Esophagus muscularis mucosa (tissue), 4 donors: ENCODE measurements around the gene INPP5A. TPM values are rescaled to one million over a fixed set of nuclear protein-coding genes. Genes with fewer than 3 reads are reported as not detected.

Experiments used
- DNase-seq: peaks from one replicate; pipeline ENCODE4 v3.0.0-alpha.2; 2017; ENCODE audit errors: extremely low spot score
- H3K27ac ChIP-seq, 4 donors: fragments of 200-600 bp; sonication (generic); replicated peaks in 1 of 4; 1 replicate in 3 of 4; 2 replicates in 1 of 4; pipeline ENCODE4 v1.5.1; 2016 to 2019; ENCODE audit warnings: mild to moderate bottlenecking in 1 of 4
- H3K27me3 ChIP-seq, 4 donors: fragments of 200-600 bp; sonication (generic); one replicate each; pipeline versions ENCODE4 v1.5.1 to v1.6.0; 2016 to 2019
- H3K36me3 ChIP-seq, 4 donors: fragments of 200-600 bp; sonication (generic); one replicate each; pipeline ENCODE4 v1.5.1; 2016 to 2019
- H3K4me1 ChIP-seq, 4 donors: fragments of 200-600 bp; sonication (generic); one replicate each; pipeline ENCODE4 v1.5.1; 2016 to 2019
- H3K4me3 ChIP-seq, 4 donors: fragments of 200-600 bp; sonication (generic); 1 replicate in 2 of 4; 2 replicates in 2 of 4; pipeline ENCODE4 v1.5.1; 2016 to 2019; ENCODE audit warnings: mild to moderate bottlenecking in 4 of 4, moderate library complexity in 1 of 4
- H3K9me3 ChIP-seq, 4 donors: fragments of 200-600 bp; sonication (generic); 1 replicate in 3 of 4; 2 replicates in 1 of 4; pipeline ENCODE4 v1.5.1; 2016 to 2019
- EP300 ChIP-seq: sonication (generic); formaldehyde crosslinking; IDR thresholded peaks from one replicate; pipeline ENCODE4 v1.6.1; 2017; ENCODE audit warnings: antibody characterized with exemption
- POLR2A ChIP-seq: fragments of 450-650 bp; IDR thresholded peaks from one replicate; pipeline ENCODE4 v1.6.1; 2017; ENCODE audit warnings: antibody characterized with exemption, moderate library complexity, mild to moderate bottlenecking, low read depth
- POLR2AphosphoS5 ChIP-seq, 2 donors: sonication (generic); formaldehyde crosslinking; IDR thresholded peaks; one replicate each; pipeline ENCODE4 v1.6.1; 2017; ENCODE audit warnings: antibody characterized with exemption in 2 of 2
- WGBS: methylation state at CpG from one replicate; pipeline ENCODE4 v1.1.5; 2018; 5-methylcytosine and 5-hydroxymethylcytosine counted together
- intact Hi-C: fragments of 100-400 bp; cut with DNase I; formaldehyde crosslinking; loops from one replicate; pipeline ENCODE4 v1.15.1; 2023
- total RNA-seq, 4 donors: library from RNA; depleted of rRNA; stranded (reverse); fragments of >200 nt; gene quantifications; one replicate each; pipeline versions ENCODE4 v1.1.0 to v1.2.1, GENCODE V29; 2016
- TF ChIP-seq, protein P1 (sequence below), 3 experiments: fragments of 200-600 bp in 2 of 3; fragments of 450-650 bp in 1 of 3; sonication (generic) in 2 of 3; IDR thresholded peaks; one replicate each; pipeline ENCODE4 v1.5.1; 2017 to 2019; ENCODE audit warnings: antibody characterized with exemption in 3 of 3, mild to moderate bottlenecking in 2 of 3, moderate library complexity in 1 of 3

Gene INPP5A
- total RNA-seq, 4 donors from 2014 or later: 234 to 301 (median 245) TPM

- 56% methylated on average over 6 of the region's 6 CpGs for WGBS
- Histone ChIP-seq H3K9me3 (peaks cover 0 to 18% (median 7%) of the 10 kb centered on the region in 4 donors), H3K36me3 (peaks cover 0 to 19% (median 5%) of the 10 kb centered on the region in 4 donors), H3K27me3 (no peaks in the 10 kb centered on the region), H3K27ac (peak overlapping the region; percentile 0 to 62 (median 26)), H3K4me3 (no peak overlapping the region), H3K4me1 (peaks cover 0 to 51% (median 41%) of the 10 kb centered on the region in 4 donors)
- no peak for DNase-seq
- TF ChIP-seq, protein P1, sequence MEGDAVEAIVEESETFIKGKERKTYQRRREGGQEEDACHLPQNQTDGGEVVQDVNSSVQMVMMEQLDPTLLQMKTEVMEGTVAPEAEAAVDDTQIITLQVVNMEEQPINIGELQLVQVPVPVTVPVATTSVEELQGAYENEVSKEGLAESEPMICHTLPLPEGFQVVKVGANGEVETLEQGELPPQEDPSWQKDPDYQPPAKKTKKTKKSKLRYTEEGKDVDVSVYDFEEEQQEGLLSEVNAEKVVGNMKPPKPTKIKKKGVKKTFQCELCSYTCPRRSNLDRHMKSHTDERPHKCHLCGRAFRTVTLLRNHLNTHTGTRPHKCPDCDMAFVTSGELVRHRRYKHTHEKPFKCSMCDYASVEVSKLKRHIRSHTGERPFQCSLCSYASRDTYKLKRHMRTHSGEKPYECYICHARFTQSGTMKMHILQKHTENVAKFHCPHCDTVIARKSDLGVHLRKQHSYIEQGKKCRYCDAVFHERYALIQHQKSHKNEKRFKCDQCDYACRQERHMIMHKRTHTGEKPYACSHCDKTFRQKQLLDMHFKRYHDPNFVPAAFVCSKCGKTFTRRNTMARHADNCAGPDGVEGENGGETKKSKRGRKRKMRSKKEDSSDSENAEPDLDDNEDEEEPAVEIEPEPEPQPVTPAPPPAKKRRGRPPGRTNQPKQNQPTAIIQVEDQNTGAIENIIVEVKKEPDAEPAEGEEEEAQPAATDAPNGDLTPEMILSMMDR (IDR thresholded peaks at IDR 0.05): no peak
- no peak for TF ChIP-seq POLR2AphosphoS5 (IDR thresholded peaks at IDR 0.05)
- TF ChIP-seq EP300: no peak
- intact Hi-C loops: no loop called here
Measured at GRCh38 chr10:132618158-132618919, 80.8 kb downstream of the INPP5A start.

DNA sequence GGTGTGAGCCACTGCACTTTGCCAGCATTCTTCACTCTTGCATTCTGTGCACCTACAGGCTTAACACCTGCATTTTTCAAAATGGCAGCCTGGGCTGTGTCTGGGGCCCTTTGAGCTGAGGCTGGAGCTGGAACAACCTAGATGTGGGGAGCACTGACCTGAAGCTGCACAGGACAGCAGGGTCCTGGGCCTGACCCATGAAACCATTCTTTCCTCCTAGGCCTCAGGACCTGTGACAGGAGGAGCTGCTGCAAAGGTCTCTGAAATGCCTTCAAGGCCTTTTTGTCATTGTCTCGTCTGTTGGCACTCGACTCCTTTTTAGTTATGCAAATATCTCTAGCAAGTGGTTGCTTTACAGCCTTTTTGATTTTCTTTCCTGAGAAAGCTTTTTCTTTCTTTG is 82.3 kb downstream of the INPP5A start:
- peaks cover 0 to 18% (median 7%) of the 10 kb centered on the region in 4 donors for H3K9me3 ChIP-seq
- TF ChIP-seq POLR2AphosphoS5 (IDR thresholded peaks at IDR 0.05): no peak
- TF ChIP-seq POLR2A: no peak
- TF ChIP-seq, protein P1 (IDR thresholded peaks at IDR 0.05): no peak
- TF ChIP-seq EP300: no peak
- DNase-seq: no peak
- H3K4me1 ChIP-seq: peaks cover 0 to 47% (median 46%) of the 10 kb centered on the region in 4 donors
- H3K27ac ChIP-seq: no peak overlapping the region
- no peaks in the 10 kb centered on the region for H3K27me3 ChIP-seq
- H3K4me3 ChIP-seq: no peak overlapping the region
- intact Hi-C loops: no loop called here
- H3K36me3 ChIP-seq: peaks cover 0 to 11% (median 2%) of the 10 kb centered on the region in 4 donors
- 98% methylated on average over 2 of the region's 2 CpGs for WGBS

GRCh38 chr10:132624061-132624846 is 86.7 kb downstream of the INPP5A start:
- Histone ChIP-seq H3K4me1 (peaks cover 34 to 53% (median 51%) of the 10 kb centered on the region in 4 donors), H3K36me3 (no peaks in the 10 kb centered on the region), H3K4me3 (no peak overlapping the region), H3K27me3 (no peaks in the 10 kb centered on the region), H3K9me3 (peaks cover 0 to 16% (median 7%) of the 10 kb centered on the region in 4 donors), H3K27ac (peak overlapping the region; percentile 92 to 98 (median 96))
- intact Hi-C loops: no loop called here
- no peak for TF ChIP-seq POLR2A
- TF ChIP-seq EP300: no peak
- 92% methylated on average over 29 of the region's 31 CpGs for WGBS
- DNase-seq: no peak

GRCh38 chr10:132624847-132625471 is 87.4 kb downstream of the INPP5A start:
- peaks cover 41 to 60% (median 58%) of the 10 kb centered on the region in 4 donors for H3K4me1 ChIP-seq
- H3K27ac ChIP-seq: peak overlapping the region; percentile 92 to 98 (median 96)
- no peaks in the 10 kb centered on the region for H3K36me3 ChIP-seq
- H3K27me3 ChIP-seq: no peaks in the 10 kb centered on the region
- TF ChIP-seq, protein P1 (IDR thresholded peaks at IDR 0.05): no peak
- 59% methylated on average over 9 of the region's 12 CpGs for WGBS
- peaks cover 0 to 9% (median 4%) of the 10 kb centered on the region in 4 donors for H3K9me3 ChIP-seq
- DNase-seq: no peak
- intact Hi-C loops: no loop called here
- H3K4me3 ChIP-seq: no peak overlapping the region
